ENCODE data around the gene GIPC2. TPM values are rescaled to one million over a fixed set of nuclear protein-coding genes. Genes with fewer than 3 reads are reported as not detected.

Gene GIPC2
- total RNA-seq, 6 donors from 2014 or later = 0.33 to 4.1 (median 1.8) TPM

DNA sequence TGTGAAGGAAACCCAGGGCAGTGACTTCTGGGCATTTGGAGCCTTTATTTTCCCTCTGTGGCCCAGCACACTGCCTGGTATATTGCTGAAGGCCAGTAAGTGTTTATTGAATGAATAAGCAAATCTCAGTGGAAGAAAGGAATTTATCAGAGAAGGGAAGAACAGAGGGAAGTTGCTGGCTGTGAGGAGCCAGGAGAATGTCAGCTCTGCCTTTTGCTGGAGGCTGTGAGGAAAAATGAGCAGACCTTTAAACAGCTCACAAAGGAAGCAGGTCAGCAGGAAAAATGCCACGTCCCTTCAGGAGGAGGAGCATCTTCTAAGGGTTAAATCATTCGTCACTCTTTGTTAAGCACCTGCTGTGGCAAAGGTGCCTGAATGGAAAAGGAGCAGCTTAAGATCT, 75.9 kb downstream of the GIPC2 start:
- Histone ChIP-seq H3K4me3 (no peak overlapping the region), H3K9me3 (no peaks in the 10 kb centered on the region), H3K27ac (no peak overlapping the region), H3K36me3 (no peaks in the 10 kb centered on the region), H3K4me1 (no peaks in the 10 kb centered on the region), H3K27me3 (no peaks in the 10 kb centered on the region)
- WGBS, 2 donors = 71 to 79% methylated on average over 2 of the region's 2 CpGs
- TF ChIP-seq, protein P1, sequence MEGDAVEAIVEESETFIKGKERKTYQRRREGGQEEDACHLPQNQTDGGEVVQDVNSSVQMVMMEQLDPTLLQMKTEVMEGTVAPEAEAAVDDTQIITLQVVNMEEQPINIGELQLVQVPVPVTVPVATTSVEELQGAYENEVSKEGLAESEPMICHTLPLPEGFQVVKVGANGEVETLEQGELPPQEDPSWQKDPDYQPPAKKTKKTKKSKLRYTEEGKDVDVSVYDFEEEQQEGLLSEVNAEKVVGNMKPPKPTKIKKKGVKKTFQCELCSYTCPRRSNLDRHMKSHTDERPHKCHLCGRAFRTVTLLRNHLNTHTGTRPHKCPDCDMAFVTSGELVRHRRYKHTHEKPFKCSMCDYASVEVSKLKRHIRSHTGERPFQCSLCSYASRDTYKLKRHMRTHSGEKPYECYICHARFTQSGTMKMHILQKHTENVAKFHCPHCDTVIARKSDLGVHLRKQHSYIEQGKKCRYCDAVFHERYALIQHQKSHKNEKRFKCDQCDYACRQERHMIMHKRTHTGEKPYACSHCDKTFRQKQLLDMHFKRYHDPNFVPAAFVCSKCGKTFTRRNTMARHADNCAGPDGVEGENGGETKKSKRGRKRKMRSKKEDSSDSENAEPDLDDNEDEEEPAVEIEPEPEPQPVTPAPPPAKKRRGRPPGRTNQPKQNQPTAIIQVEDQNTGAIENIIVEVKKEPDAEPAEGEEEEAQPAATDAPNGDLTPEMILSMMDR (IDR thresholded peaks at IDR 0.05) = no peak
- TF ChIP-seq EP300 (IDR thresholded peaks at IDR 0.05) (no peak), POLR2AphosphoS5 (IDR thresholded peaks at IDR 0.05) (no peak)
- DNase-seq = no peak
- ATAC-seq (ENCODE audit: low FRiP score in 2 of 2) = no peak

DNA sequence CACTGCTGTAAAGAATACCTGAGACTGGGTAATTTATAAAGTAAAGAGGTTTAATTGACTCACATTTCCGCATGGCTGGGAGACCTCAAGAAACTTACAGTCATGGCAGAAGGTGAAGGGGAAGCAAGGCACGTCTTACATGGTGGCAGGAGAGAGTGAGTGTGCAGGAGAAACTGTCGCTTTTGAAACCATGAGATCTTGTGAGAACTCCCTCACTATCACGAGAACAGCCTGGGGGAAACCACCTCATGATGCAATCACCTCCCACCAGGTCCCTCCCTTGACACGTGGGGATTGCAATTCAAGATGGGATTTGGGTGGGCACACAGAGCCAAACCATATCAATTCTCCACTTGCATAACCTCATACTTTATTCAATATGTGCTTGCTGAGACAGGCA, 76.6 kb downstream of the GIPC2 start:
- 67 to 78% methylated on average over 5 of the region's 5 CpGs for WGBS, 2 donors
- Histone ChIP-seq H3K9me3 (no peaks in the 10 kb centered on the region), H3K4me1 (no peaks in the 10 kb centered on the region), H3K4me3 (no peak overlapping the region), H3K36me3 (no peaks in the 10 kb centered on the region), H3K27ac (no peak overlapping the region), H3K27me3 (no peaks in the 10 kb centered on the region)
- DNase-seq = no peak
- TF ChIP-seq POLR2AphosphoS5 (IDR thresholded peaks at IDR 0.05) = no peak
- no peak for TF ChIP-seq POLR2A (IDR thresholded peaks at IDR 0.05)
- no peak for ATAC-seq (ENCODE audit: low FRiP score in 2 of 2)

DNA sequence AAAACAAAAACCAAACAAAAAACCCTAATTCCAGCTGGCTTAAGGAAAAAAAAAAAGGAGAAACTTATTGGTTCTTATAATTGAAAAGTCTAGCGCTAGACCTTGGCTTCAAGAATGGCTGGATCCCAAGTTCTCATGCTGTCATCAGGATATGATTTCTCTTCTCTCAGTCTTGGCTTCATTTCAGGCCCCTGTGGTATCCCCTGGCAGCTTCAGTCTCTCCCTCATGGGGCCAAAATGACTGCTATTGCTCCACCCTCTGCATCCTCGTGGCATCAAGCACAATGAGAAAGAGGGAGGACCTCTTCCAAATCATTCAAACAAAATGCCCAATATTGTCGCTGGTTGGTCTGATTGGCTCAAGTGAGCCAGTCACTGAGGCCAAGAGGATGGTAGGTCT, 80.7 kb downstream of the GIPC2 start:
- WGBS, 2 donors = 82 to 91% methylated on average over 3 of the region's 3 CpGs
- Histone ChIP-seq H3K9me3 (no peaks in the 10 kb centered on the region), H3K27ac (no peak overlapping the region), H3K27me3 (no peaks in the 10 kb centered on the region), H3K4me3 (no peak overlapping the region), H3K4me1 (no peaks in the 10 kb centered on the region), H3K36me3 (no peaks in the 10 kb centered on the region)
- TF ChIP-seq EP300 (IDR thresholded peaks at IDR 0.05) (no peak), POLR2A (IDR thresholded peaks at IDR 0.05) (no peak), POLR2AphosphoS5 (IDR thresholded peaks at IDR 0.05) (no peak)
- TF ChIP-seq, protein P1 (IDR thresholded peaks at IDR 0.05) = no peak
- ATAC-seq (ENCODE audit: low FRiP score in 2 of 2) (no peak), DNase-seq (no peak)

DNA sequence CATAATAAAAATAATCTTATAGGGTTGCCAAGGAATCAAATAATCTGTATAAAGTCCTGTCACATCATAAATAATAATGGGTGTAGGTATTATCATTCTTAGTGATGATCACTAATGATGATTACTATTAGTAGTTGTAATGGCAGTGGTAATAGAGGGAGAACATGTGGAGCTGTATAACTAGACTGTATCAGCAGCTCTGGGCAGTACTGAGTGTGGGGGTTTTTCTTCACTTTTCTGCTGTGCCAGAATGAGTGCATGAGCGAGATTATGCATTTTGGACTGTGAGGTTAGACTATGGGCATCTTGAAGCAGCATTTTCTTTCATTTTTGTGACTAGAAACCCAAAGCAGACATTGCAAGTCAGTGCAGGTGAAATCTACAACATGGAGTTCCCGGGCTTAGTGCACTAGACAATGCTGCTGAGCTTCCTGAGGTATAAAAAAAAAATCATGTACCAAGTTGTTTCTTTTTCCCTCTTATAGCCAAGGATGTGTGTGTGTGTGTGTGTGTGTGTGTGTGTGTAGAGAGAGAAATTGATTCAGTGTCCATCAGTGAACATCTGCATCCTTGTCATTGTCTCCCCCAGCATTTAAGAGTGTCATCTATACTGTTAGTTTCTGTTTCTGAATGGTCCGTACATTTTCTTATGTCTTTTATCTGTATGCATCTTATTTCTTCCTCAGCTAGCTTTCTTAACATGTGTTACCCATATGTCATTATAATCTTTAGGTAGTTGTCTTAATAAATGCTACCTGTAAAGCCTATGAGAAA, 86.6 kb downstream of the GIPC2 start:
- no peaks in the 10 kb centered on the region for H3K27me3 ChIP-seq
- 70 to 79% methylated on average over 3 of the region's 3 CpGs for WGBS, 2 donors
- H3K36me3 ChIP-seq = no peaks in the 10 kb centered on the region
- H3K9me3 ChIP-seq = no peaks in the 10 kb centered on the region
- ATAC-seq (ENCODE audit: low FRiP score in 2 of 2) (no peak), DNase-seq (no peak)
- no peak overlapping the region for H3K27ac ChIP-seq
- no peaks in the 10 kb centered on the region for H3K4me1 ChIP-seq
- H3K4me3 ChIP-seq = no peak overlapping the region
- no peak for TF ChIP-seq POLR2AphosphoS5 (IDR thresholded peaks at IDR 0.05)
- no peak for TF ChIP-seq POLR2A (IDR thresholded peaks at IDR 0.05)
- TF ChIP-seq, protein P1 (IDR thresholded peaks at IDR 0.05) = no peak
- no peak for TF ChIP-seq EP300 (IDR thresholded peaks at IDR 0.05)

DNA sequence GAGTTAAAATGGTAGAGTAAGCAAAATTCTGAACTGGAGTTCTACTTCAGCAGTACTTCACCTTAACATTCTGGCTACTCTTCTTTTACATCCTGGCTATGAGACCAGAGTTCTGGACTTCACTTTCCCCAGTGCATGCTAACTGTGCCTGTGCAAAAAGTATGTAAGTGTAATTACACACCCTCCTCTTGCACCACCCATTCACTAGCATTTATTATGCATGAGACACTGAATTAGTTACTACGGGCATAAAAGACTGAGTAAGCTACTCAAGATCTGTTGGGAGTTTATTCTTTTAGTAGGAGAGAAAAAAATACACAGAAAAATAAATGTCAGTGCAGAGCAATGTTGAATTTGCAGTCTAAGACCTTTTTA, 87.2 kb downstream of the GIPC2 start:
- Histone ChIP-seq H3K9me3 (no peaks in the 10 kb centered on the region), H3K36me3 (no peaks in the 10 kb centered on the region), H3K4me3 (no peak overlapping the region), H3K27ac (no peak overlapping the region), H3K4me1 (no peaks in the 10 kb centered on the region), H3K27me3 (no peaks in the 10 kb centered on the region)
- ATAC-seq (ENCODE audit: low FRiP score in 2 of 2) (no peak), DNase-seq (no peak)
- 48 to 71% methylated on average over 1 of the region's 1 CpG for WGBS, 2 donors
- TF ChIP-seq EP300 (IDR thresholded peaks at IDR 0.05) = no peak
- no peak for TF ChIP-seq POLR2AphosphoS5 (IDR thresholded peaks at IDR 0.05)
- TF ChIP-seq, protein P1 (IDR thresholded peaks at IDR 0.05) = no peak
- no peak for TF ChIP-seq POLR2A (IDR thresholded peaks at IDR 0.05)
